HL-60 (cell line): ENCODE measurements around the gene ARID5B.

ENCODE experiments used
- DNase-seq, 2 experiments: peaks; one replicate each; pipeline ENCODE4 v3.0.0-alpha.2; 2010 to 2020; ENCODE audit warnings: low read depth in 1 of 2, low spot score in 1 of 2
- H3K27ac ChIP-seq: fragments of 250-450 bp; sonication (Bioruptor Pico); replicated peaks from 2 replicates; pipeline ENCODE4 v1.5.1; 2020; ENCODE audit warnings: mild to moderate bottlenecking, moderate library complexity
- H3K27me3 ChIP-seq: fragments of 250-450 bp; sonication (Bioruptor Pico); 2 replicates; pipeline ENCODE4 v1.5.1; 2021; ENCODE audit warnings: mild to moderate bottlenecking, moderate library complexity; ENCODE audit not compliant: insufficient read depth, poor library complexity, severe bottlenecking
- H3K4me3 ChIP-seq: replicated peaks from 2 replicates; pipeline ENCODE4 v1.5.1; 2011; ENCODE audit warnings: mild to moderate bottlenecking, control low read depth, low read length; ENCODE audit not compliant: insufficient read depth
- GABPA ChIP-seq: IDR thresholded peaks from 2 replicates; pipeline ENCODE4 v1.6.1; 2012; ENCODE audit warnings: low read depth
- POLR2AphosphoS5 ChIP-seq: IDR thresholded peaks from 2 replicates; pipeline ENCODE4 v1.6.1; 2012; ENCODE audit warnings: low read depth
- SPI1 ChIP-seq: IDR thresholded peaks from 2 replicates; pipeline ENCODE4 v1.6.1; 2012; ENCODE audit warnings: low read depth, mild to moderate bottlenecking, borderline replicate concordance
- TF ChIP-seq, protein P1 (sequence below): IDR thresholded peaks from 2 replicates; pipeline ENCODE4 v1.6.1; 2012; ENCODE audit warnings: low read depth; ENCODE audit not compliant: insufficient replicate concordance
- TF ChIP-seq, protein P2 (sequence below): IDR thresholded peaks from one replicate; pipeline ENCODE4 v1.5.1; 2011; ENCODE audit warnings: low read length, control low read depth, inconsistent platforms; ENCODE audit not compliant: insufficient read depth

Gene ARID5B

DNA sequence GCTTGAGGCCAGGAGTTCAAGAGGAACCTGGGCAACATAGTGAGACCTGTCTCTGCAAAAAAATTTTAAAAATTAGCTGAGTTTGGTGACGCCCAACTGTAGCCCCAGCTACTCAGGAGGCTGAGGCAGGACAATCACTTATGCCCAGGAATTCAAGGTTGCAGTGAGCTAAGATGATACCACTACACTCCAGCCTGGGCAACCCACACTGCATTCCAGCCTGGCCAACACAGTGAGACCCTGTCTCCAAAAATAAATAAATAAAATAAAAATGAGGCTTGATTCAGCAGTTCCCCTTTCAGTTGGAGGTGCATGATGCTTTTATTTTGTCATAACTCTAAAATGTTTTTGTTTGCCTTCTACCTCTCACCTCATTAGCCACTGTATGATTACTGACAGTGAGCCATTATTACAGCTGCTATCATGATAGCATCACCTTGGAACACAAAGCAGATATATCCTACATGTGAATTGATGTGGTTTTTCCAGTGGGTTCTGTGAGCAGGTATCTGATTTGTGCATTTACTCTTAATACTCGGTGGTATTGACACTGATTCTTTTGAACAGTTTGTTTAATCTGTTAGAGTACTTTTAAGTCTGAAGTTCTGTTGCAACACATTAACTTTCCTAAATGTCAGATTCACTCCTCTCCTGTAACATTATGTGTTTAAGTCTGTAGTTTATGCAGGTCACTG, 49.1 kb downstream of the ARID5B start:
- Histone ChIP-seq H3K4me3 (no peak overlapping the region), H3K27ac (no peak overlapping the region), H3K27me3 (no peaks in the 10 kb centered on the region)
- no peak for DNase-seq
- no peak for TF ChIP-seq GABPA
- no peak for TF ChIP-seq SPI1
- TF ChIP-seq, protein P1, sequence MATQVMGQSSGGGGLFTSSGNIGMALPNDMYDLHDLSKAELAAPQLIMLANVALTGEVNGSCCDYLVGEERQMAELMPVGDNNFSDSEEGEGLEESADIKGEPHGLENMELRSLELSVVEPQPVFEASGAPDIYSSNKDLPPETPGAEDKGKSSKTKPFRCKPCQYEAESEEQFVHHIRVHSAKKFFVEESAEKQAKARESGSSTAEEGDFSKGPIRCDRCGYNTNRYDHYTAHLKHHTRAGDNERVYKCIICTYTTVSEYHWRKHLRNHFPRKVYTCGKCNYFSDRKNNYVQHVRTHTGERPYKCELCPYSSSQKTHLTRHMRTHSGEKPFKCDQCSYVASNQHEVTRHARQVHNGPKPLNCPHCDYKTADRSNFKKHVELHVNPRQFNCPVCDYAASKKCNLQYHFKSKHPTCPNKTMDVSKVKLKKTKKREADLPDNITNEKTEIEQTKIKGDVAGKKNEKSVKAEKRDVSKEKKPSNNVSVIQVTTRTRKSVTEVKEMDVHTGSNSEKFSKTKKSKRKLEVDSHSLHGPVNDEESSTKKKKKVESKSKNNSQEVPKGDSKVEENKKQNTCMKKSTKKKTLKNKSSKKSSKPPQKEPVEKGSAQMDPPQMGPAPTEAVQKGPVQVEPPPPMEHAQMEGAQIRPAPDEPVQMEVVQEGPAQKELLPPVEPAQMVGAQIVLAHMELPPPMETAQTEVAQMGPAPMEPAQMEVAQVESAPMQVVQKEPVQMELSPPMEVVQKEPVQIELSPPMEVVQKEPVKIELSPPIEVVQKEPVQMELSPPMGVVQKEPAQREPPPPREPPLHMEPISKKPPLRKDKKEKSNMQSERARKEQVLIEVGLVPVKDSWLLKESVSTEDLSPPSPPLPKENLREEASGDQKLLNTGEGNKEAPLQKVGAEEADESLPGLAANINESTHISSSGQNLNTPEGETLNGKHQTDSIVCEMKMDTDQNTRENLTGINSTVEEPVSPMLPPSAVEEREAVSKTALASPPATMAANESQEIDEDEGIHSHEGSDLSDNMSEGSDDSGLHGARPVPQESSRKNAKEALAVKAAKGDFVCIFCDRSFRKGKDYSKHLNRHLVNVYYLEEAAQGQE, result no peak

DNA sequence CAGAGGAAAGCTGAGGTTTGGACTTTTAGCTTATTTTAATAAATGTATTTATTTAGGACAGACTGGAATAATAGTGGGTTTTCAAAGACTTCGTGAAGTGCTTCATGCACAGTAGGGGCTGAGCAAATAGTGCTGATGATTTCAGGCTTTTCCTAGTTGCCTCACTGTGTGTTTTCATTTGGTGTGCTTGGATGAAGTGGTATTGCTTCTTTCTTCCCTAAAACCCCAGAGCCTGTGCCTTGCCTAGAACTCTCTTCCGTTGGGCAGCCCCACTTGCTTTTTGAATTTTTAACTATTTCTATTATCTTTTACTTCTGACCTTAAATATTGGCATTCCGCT, 49.6 kb downstream of the ARID5B start:
- Histone ChIP-seq H3K4me3 (no peak overlapping the region), H3K27ac (no peak overlapping the region), H3K27me3 (no peaks in the 10 kb centered on the region)
- no peak for DNase-seq
- TF ChIP-seq GABPA (no peak), POLR2AphosphoS5 (no peak), SPI1 (no peak)
- TF ChIP-seq, protein P2, sequence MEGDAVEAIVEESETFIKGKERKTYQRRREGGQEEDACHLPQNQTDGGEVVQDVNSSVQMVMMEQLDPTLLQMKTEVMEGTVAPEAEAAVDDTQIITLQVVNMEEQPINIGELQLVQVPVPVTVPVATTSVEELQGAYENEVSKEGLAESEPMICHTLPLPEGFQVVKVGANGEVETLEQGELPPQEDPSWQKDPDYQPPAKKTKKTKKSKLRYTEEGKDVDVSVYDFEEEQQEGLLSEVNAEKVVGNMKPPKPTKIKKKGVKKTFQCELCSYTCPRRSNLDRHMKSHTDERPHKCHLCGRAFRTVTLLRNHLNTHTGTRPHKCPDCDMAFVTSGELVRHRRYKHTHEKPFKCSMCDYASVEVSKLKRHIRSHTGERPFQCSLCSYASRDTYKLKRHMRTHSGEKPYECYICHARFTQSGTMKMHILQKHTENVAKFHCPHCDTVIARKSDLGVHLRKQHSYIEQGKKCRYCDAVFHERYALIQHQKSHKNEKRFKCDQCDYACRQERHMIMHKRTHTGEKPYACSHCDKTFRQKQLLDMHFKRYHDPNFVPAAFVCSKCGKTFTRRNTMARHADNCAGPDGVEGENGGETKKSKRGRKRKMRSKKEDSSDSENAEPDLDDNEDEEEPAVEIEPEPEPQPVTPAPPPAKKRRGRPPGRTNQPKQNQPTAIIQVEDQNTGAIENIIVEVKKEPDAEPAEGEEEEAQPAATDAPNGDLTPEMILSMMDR, result no peak
- TF ChIP-seq, protein P1, result no peak

DNA sequence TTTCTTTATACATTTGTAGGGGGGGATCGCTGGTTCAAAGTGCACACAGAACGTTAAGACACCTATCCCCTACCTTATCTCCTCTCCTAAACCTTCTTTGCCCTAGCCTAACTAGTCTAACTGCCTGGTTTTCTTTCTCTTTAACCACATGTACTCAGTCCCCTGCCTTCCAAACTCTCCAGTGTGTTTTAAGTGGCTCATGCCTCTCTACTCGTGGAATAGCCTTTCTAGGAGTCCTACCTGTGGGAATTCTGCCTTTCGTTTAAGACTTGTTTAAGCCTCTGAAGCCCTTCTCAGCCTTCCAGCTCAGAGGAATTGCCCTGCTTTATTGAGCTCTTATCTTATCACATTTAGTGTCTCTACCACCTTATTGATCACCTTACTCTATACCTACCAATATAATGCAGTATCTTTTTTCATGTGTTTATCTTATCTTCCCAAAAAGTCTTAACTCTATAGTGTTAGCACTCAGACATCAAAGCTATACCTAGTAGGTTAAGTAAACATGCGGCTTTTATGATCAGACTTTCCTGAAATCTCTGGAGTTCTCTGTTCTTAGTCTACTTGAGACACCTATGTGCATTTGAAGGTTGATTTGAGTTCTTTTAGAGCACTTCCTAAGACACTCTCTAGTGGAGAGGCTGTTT, 50.7 kb downstream of the ARID5B start:
- no peak overlapping the region for H3K4me3 ChIP-seq
- no peak for DNase-seq
- TF ChIP-seq SPI1 (no peak), GABPA (no peak), POLR2AphosphoS5 (no peak)
- TF ChIP-seq, protein P1, result no peak
- TF ChIP-seq, protein P2, result no peak
- no peaks in the 10 kb centered on the region for H3K27me3 ChIP-seq
- H3K27ac ChIP-seq, result no peak overlapping the region
